Measurements from ENCODE around the gene MAF.

- TF ChIP-seq POLR2A (IDR thresholded peaks at IDR 0.05), result no peak
- no peak for TF ChIP-seq CTCF (IDR thresholded peaks at IDR 0.05 in 4 of 5, conservative IDR thresholded peaks at IDR 0.05 in 1 of 5)
These were observed 23.3 kb upstream of the MAF start for GRCh38 chr16:79623824-79624223.
